Stimulated activated CD4-positive, alpha-beta T cell treated with anti-CD3 and anti-CD28 coated beads, Interleukin-15, amount 100 ng/mL, for 1 hour (primary cell): ENCODE data around the gene PSMD4.
A peak's percentile ranks its signal among the peaks of the same experiment; 100 is the strongest.

Experiments
- DNase-seq, 2 donors: peaks; one replicate each; pipeline ENCODE4 v3.0.0-alpha.2; 2020; ENCODE audit warnings: low read depth in 1 of 2, low spot score in 1 of 2

The PSMD4 gene

GRCh38 chr1:151293093-151293492, 38.6 kb downstream of the PSMD4 start:
- no peak for DNase-seq

GRCh38 chr1:151294742-151295462, 40.4 kb downstream of the PSMD4 start:
- no peak for DNase-seq

- DNase-seq, result no peak
Observed at GRCh38 chr1:151309811-151310323, 55.3 kb downstream of the PSMD4 start.

- DNase-seq, result no peak
Observed at GRCh38 chr1:151311011-151311410, 56.5 kb downstream of the PSMD4 start.

GRCh38 chr1:151311589-151312331, 57.2 kb downstream of the PSMD4 start:
- peak; percentile 38 to 41 for DNase-seq

- no peak for DNase-seq
Observed at GRCh38 chr1:151312411-151312810, 57.9 kb downstream of the PSMD4 start.

- DNase-seq, result no peak
Observed at GRCh38 chr1:151312826-151313225, 58.3 kb downstream of the PSMD4 start.

- no peak for DNase-seq
Observed at GRCh38 chr1:151313501-151313900, 59.0 kb downstream of the PSMD4 start.

- no peak for DNase-seq
Observed at GRCh38 chr1:151314137-151314875, 59.8 kb downstream of the PSMD4 start.

GRCh38 chr1:151315565-151316235, 61.2 kb downstream of the PSMD4 start:
- no peak for DNase-seq
